A673 (cell line): Measurements from ENCODE around the gene IFNA13. TPM values are rescaled to one million over a fixed set of nuclear protein-coding genes. Genes with fewer than 3 reads are reported as not detected.
A peak's percentile ranks its signal among the peaks of the same experiment; 100 is the strongest.

ENCODE experiments used
- BruUV-seq: library from RNA; stranded (reverse); fragments of 400-500 nt; replicated peaks from 2 replicates; lab custom pipeline; 2021; lab: Mats Ljungman, UMichigan
- CTCF ChIA-PET: fragments of 300-600 bp; sonication (Branson Sonifier 250); formaldehyde crosslinking; loops from one replicate; lab custom pipeline; 2022; ENCODE audit warnings: antibody characterized with exemption; lab: Charles Lee
- POLR2A ChIA-PET: fragments of 300-600 bp; sonication (Branson Sonifier 250); formaldehyde crosslinking; loops from one replicate; lab custom pipeline; 2022; ENCODE audit warnings: antibody characterized with exemption; ENCODE audit not compliant: low non-redundant PET; lab: Charles Lee
- DNase-seq: peaks from one replicate; pipeline ENCODE4 v3.0.0-alpha.2; 2015; ENCODE audit warnings: low spot score
- H3K27ac ChIP-seq: fragments of 200-600 bp; sonication (generic); 2 replicates; pipeline ENCODE4 v1.5.1; 2016; ENCODE audit warnings: mixed run types, low read depth, mild to moderate bottlenecking, mixed read lengths, antibody characterized with exemption, low read length; ENCODE audit not compliant: poor library complexity, severe bottlenecking
- H3K27me3 ChIP-seq: fragments of 200-600 bp; sonication (generic); replicated peaks from 2 replicates; pipeline ENCODE4 v1.6.1; 2017; ENCODE audit warnings: mixed run types, low read depth, mild to moderate bottlenecking, mixed read lengths, antibody characterized with exemption, low read length; ENCODE audit not compliant: insufficient read depth, poor library complexity
- H3K36me3 ChIP-seq: fragments of 200-600 bp; sonication (generic); 2 replicates; pipeline ENCODE4 v1.6.1; 2016; ENCODE audit warnings: mixed run types, mild to moderate bottlenecking, mixed read lengths, antibody characterized with exemption, low read length; ENCODE audit not compliant: insufficient read depth, poor library complexity, severe bottlenecking
- H3K4me1 ChIP-seq: fragments of 200-600 bp; sonication (generic); 2 replicates; pipeline ENCODE4 v1.6.1; 2017; ENCODE audit warnings: mixed run types, mild to moderate bottlenecking, mixed read lengths, antibody characterized with exemption, low read length; ENCODE audit not compliant: insufficient read depth, poor library complexity, severe bottlenecking
- H3K4me3 ChIP-seq: fragments of 200-600 bp; sonication (generic); 2 replicates; pipeline ENCODE4 v1.5.1; 2016; ENCODE audit warnings: low read depth, mixed run types, mild to moderate bottlenecking, mixed read lengths, low read length; ENCODE audit not compliant: poor library complexity, severe bottlenecking
- H3K9me3 ChIP-seq: fragments of 200-600 bp; sonication (generic); 2 replicates; pipeline ENCODE4 v1.6.1; 2016; ENCODE audit warnings: mixed run types, low read depth, mild to moderate bottlenecking, mixed read lengths, antibody characterized with exemption, low read length; ENCODE audit not compliant: poor library complexity, severe bottlenecking
- EZH2 ChIP-seq: fragments of 200-600 bp; sonication (generic); IDR thresholded peaks from 2 replicates; pipeline ENCODE4 v1.6.1; 2017; ENCODE audit warnings: borderline replicate concordance, low read depth, mild to moderate bottlenecking, mixed read lengths, antibody characterized with exemption, low read length; ENCODE audit not compliant: poor library complexity, severe bottlenecking
- intact Hi-C: fragments of 100-400 bp; cut with micrococcal nuclease; formaldehyde crosslinking; loops from one replicate; pipeline ENCODE4 v1.10.0; 2022; ENCODE audit not compliant: unreplicated experiment
- total RNA-seq: library from RNA; stranded (reverse); gene quantifications from 2 replicates; pipeline ENCODE4 v1.2.3, GENCODE V29; 2021
- TF ChIP-seq, protein P1 (sequence below): fragments of 300-800, 200-600 bp; sonication (generic); conservative IDR thresholded peaks from 2 replicates; pipeline ENCODE4 v1.5.1; 2017; ENCODE audit warnings: low read depth, mild to moderate bottlenecking, antibody characterized with exemption, low read length, moderate library complexity, mixed read lengths

Gene IFNA13
- total RNA-seq, 1 experiment from 2014 or later: not detected

DNA sequence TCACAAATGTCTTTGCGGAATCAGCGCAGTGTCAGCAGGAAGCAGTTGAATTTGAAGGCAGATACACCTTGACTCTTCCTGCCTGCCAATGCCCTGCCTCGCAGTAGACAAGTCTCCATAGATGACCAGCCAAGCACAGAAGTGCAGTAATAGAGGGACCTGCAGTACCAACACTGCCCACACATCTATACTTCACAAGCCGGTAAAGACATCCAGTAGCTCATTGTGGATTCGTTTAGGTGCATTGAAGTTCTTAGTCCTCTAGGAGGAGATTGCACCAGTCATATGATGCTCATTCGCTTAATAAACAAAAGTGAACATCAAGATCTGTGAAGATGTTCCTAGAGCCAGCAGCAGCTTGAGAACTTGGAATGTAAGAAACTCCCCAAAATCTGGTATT is 24.4 kb upstream of the IFNA13 start:
- TF ChIP-seq EZH2: no peak
- TF ChIP-seq, protein P1, sequence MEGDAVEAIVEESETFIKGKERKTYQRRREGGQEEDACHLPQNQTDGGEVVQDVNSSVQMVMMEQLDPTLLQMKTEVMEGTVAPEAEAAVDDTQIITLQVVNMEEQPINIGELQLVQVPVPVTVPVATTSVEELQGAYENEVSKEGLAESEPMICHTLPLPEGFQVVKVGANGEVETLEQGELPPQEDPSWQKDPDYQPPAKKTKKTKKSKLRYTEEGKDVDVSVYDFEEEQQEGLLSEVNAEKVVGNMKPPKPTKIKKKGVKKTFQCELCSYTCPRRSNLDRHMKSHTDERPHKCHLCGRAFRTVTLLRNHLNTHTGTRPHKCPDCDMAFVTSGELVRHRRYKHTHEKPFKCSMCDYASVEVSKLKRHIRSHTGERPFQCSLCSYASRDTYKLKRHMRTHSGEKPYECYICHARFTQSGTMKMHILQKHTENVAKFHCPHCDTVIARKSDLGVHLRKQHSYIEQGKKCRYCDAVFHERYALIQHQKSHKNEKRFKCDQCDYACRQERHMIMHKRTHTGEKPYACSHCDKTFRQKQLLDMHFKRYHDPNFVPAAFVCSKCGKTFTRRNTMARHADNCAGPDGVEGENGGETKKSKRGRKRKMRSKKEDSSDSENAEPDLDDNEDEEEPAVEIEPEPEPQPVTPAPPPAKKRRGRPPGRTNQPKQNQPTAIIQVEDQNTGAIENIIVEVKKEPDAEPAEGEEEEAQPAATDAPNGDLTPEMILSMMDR: no peak; the same call in 1 of the 2 replicates
- no TSS peak for BruUV-seq
- Histone ChIP-seq H3K36me3 (no peaks in the 10 kb centered on the region), H3K27ac (no peak overlapping the region), H3K27me3 (peaks cover 83% of the 10 kb centered on the region), H3K9me3 (no peaks in the 10 kb centered on the region), H3K4me1 (no peaks in the 10 kb centered on the region), H3K4me3 (no peak overlapping the region)
- POLR2A ChIA-PET: no interaction called here
- DNase-seq: peak; percentile 22
- CTCF ChIA-PET: interaction anchor here (0.5 kb wide), 1 partner anchor 105 kb away, joined by 3 read pairs; no protein-coding TSS in a partner anchor
- intact Hi-C loops: no loop called here

DNA sequence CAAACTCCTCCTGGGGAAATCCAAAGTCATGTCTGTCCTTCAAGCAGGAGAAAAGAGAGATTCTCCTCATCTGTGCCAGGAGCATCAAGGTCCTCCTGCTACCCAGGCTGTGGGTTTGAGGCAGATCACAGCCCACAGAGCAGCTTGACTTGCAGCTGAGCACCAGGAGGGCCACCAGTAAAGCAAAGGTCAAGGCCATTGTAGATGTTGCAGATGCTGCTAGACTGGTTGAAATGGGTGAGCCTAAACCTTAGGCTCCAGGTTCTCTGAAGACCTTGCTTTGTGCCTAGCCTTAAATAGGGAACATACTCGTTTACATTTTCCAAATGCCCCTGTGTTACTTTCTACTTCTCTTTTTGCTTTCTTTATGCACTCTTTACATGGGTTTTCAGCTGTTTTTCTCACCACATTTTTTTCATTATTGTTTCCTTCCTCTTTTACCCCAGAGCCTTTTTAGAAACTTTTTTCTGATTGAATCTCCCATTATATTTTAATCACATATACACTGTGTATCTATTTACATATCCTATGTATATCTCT is 17.3 kb upstream of the IFNA13 start, which contains the start of gene IFNA2:
IFNA2 (minus strand) TSS at position 268 of the 540 bp plus-strand sequence; CDS start at position 199, 69 bp downstream.
- TF ChIP-seq, protein P1: no peak
- TF ChIP-seq EZH2: no peak
- Histone ChIP-seq H3K9me3 (no peaks in the 10 kb centered on the region), H3K4me1 (no peaks in the 10 kb centered on the region), H3K27me3 (peaks cover 67% of the 10 kb centered on the region), H3K27ac (no peak within 1 kb of the TSS), H3K36me3 (no peaks in the 10 kb centered on the region), H3K4me3 (no peak within 1 kb of the TSS)
- intact Hi-C loops: no loop called here
- BruUV-seq: no TSS peak
- CTCF ChIA-PET: no interaction called here
- no peak for DNase-seq
- POLR2A ChIA-PET: no interaction called here

DNA sequence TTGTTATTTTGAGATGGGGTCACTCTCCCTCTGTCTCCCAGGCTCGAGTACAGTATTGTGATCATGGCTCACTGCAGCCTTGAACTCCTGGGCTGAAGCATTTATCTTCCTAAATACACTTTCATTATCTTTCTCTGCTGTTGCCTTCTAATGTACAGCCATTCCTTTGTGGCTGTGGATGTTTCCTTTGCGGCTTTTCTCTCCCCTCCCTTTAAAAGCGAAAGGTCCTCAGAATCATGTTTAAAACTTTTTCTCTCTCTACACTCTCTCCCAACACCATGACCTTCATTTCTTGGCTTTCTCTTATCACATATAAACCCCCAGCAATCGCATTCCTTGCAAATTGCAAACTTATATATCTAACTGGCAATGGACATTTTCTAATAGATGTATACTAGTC is 15.8 kb upstream of the IFNA13 start:
- no peak overlapping the region for H3K27ac ChIP-seq
- ChIA-PET POLR2A (no interaction called here), CTCF (no interaction called here)
- DNase-seq: no peak
- intact Hi-C loops: no loop called here
- BruUV-seq: no TSS peak
- peaks cover 64% of the 10 kb centered on the region for H3K27me3 ChIP-seq
- no peak overlapping the region for H3K4me3 ChIP-seq
- TF ChIP-seq, protein P1: no peak
- TF ChIP-seq EZH2: no peak
- H3K9me3 ChIP-seq: no peaks in the 10 kb centered on the region
- no peaks in the 10 kb centered on the region for H3K4me1 ChIP-seq
- H3K36me3 ChIP-seq: no peaks in the 10 kb centered on the region
